Measurements from ENCODE around the gene ITPKB.

DNA sequence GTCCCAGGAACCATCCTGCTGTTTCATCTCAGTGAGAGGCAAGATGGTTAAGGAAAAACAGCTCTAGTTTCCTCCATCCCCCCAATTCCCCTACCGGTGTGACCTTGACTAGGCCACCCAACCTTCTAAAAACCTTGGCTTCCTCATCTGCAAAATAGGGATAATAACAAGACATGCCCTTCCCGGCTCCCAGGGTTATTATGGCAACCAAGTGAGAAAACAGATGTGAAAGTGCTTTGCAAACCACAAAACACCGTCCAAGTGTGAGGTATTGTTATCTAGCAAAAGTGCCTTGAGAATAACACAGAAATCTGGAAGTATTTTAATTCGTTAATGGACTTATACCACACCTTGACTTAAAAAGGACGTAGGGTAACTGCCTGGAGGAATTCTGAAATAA lies 62.7 kb downstream of the ITPKB start:
- TF ChIP-seq CTCF (IDR thresholded peaks at IDR 0.05; ENCODE audit: insufficient read depth, low read length), result no peak
- TF ChIP-seq REST (IDR thresholded peaks at IDR 0.05; ENCODE audit: insufficient replicate concordance, low read depth), result no peak
- TF ChIP-seq POLR2AphosphoS5 (IDR thresholded peaks at IDR 0.05; ENCODE audit: low read depth), result no peak
- no peak for TF ChIP-seq SPI1 (IDR thresholded peaks at IDR 0.05; ENCODE audit: borderline replicate concordance, low read depth)
